Measurements from ENCODE around the gene RABL2A. TPM values are rescaled to one million over a fixed set of nuclear protein-coding genes. Genes with fewer than 3 reads are reported as not detected.
A peak's percentile ranks its signal among the peaks of the same experiment; 100 is the strongest.
"Not testable (repeated sequence)": the region's sequence is repeated elsewhere in the genome, so short reads cannot be mapped to it uniquely, and the experiment has no call there.

Gene RABL2A
- total RNA-seq, 5 donors from 2014 or later (not counting 1 experiment from before 2014, with no cell fraction given): 28.5 to 52.0 (median 41.1) TPM

- ATAC-seq (replicated peaks in 1 of 4); H3K4me1 Mint-ChIP-seq; H3K27ac ChIP-seq (ENCODE audit: low read length); H3K4me3 ChIP-seq (ENCODE audit: control insufficient read depth in 1 of 2, extremely low read depth in 1 of 2, low read length in 1 of 2); H3K36me3 Mint-ChIP-seq; H3K36me3 ChIP-seq (ENCODE audit: control insufficient read depth in 2 of 2, extremely low read depth in 1 of 2, insufficient read depth in 1 of 2, low read length in 1 of 2); H3K27me3 ChIP-seq (replicated peaks in 1 of 2; ENCODE audit: control insufficient read depth in 2 of 2, extremely low read depth in 1 of 2, insufficient read depth in 2 of 2, low read length in 1 of 2); H3K4me1 ChIP-seq (ENCODE audit: control insufficient read depth in 1 of 2, extremely low read depth in 1 of 2, insufficient read depth in 2 of 2, low read length in 2 of 2); H3K9me3 Mint-ChIP-seq; H3K27me3 Mint-ChIP-seq; H3K27ac Mint-ChIP-seq; H3K9me3 ChIP-seq; CTCF ChIA-PET; POLR2A ChIA-PET; DNase-seq; H3K4me3 Mint-ChIP-seq: not testable (repeated sequence)
- WGBS (ENCODE audit: insufficient coverage): no CpG with 5 or more reads among the region's 9 CpGs
Measured at GRCh38 chr2:113598738-113599137, 28.3 kb upstream of the RABL2A start.

GRCh38 chr2:113599208-113599607 lies 27.9 kb upstream of the RABL2A start:
- DNase-seq; H3K4me1 Mint-ChIP-seq; H3K27ac ChIP-seq (ENCODE audit: low read length); H3K4me3 Mint-ChIP-seq; ATAC-seq (replicated peaks in 1 of 4); H3K4me1 ChIP-seq (ENCODE audit: control insufficient read depth in 1 of 2, extremely low read depth in 1 of 2, insufficient read depth in 2 of 2, low read length in 2 of 2); H3K27ac Mint-ChIP-seq; H3K36me3 Mint-ChIP-seq; CTCF ChIA-PET; H3K27me3 ChIP-seq (replicated peaks in 1 of 2; ENCODE audit: control insufficient read depth in 2 of 2, extremely low read depth in 1 of 2, insufficient read depth in 2 of 2, low read length in 1 of 2); H3K27me3 Mint-ChIP-seq; POLR2A ChIA-PET; H3K4me3 ChIP-seq (ENCODE audit: control insufficient read depth in 1 of 2, extremely low read depth in 1 of 2, low read length in 1 of 2); H3K9me3 ChIP-seq; H3K9me3 Mint-ChIP-seq; H3K36me3 ChIP-seq (ENCODE audit: control insufficient read depth in 2 of 2, extremely low read depth in 1 of 2, insufficient read depth in 1 of 2, low read length in 1 of 2): not testable (repeated sequence)
- no CpG with 5 or more reads among the region's 2 CpGs for WGBS (ENCODE audit: insufficient coverage)

GRCh38 chr2:113602040-113602769 lies 24.9 kb upstream of the RABL2A start:
- ATAC-seq (replicated peaks in 1 of 4); H3K27ac ChIP-seq (ENCODE audit: low read length); H3K27me3 Mint-ChIP-seq; H3K4me1 ChIP-seq (ENCODE audit: control insufficient read depth in 1 of 2, extremely low read depth in 1 of 2, insufficient read depth in 2 of 2, low read length in 2 of 2); H3K36me3 ChIP-seq (ENCODE audit: control insufficient read depth in 2 of 2, extremely low read depth in 1 of 2, insufficient read depth in 1 of 2, low read length in 1 of 2); H3K9me3 Mint-ChIP-seq; POLR2A ChIA-PET; H3K27me3 ChIP-seq (replicated peaks in 1 of 2; ENCODE audit: control insufficient read depth in 2 of 2, extremely low read depth in 1 of 2, insufficient read depth in 2 of 2, low read length in 1 of 2); H3K4me3 ChIP-seq (ENCODE audit: control insufficient read depth in 1 of 2, extremely low read depth in 1 of 2, low read length in 1 of 2); H3K4me1 Mint-ChIP-seq; H3K27ac Mint-ChIP-seq; H3K36me3 Mint-ChIP-seq; H3K9me3 ChIP-seq: not testable (repeated sequence)
- DNase-seq: peak in 23 of 35 experiments; percentile 16 to 65 (median 37)
- H3K4me3 Mint-ChIP-seq: peak overlapping the region in 1 of 3 donors; percentile 49
- CTCF ChIA-PET: interaction anchor here in 1 of 2 donors (0.7 kb wide), 1 partner anchor 121 kb away, joined by 5 read pairs; no protein-coding TSS in a partner anchor
- 90% methylated on average over 42 of the region's 51 CpGs for WGBS (ENCODE audit: insufficient coverage)

DNA sequence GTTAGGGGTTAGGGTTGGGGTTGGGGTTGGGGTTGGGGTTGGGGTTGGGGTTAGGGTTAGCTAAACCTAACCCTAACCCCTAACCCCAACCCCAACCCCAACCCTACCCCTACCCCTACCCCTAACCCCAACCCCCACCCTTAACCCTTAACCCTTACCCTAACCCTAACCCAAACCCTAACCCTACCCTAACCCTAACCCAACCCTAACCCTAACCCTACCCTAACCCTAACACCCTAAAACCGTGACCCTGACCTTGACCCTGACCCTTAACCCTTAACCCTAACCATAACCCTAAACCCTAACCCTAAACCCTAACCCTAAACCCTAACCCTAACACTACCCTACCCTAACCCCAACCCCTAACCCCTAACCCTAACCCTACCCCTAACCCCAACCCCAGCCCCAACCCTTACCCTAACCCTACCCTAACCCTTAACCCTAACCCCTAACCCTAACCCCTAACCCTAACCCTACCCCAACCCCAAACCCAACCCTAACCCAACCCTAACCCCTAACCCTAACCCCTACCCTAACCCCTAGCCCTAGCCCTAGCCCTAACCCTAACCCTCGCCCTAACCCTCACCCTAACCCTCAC lies 24.1 kb upstream of the RABL2A start:
- no peaks in the 10 kb centered on the region for H3K27me3 ChIP-seq (replicated peaks in 1 of 2; ENCODE audit: control insufficient read depth in 2 of 2, extremely low read depth in 1 of 2, insufficient read depth in 2 of 2, low read length in 1 of 2)
- POLR2A ChIA-PET: no interaction called here
- ATAC-seq (replicated peaks in 1 of 4) (peak; percentile 38 to 60 (median 44)), DNase-seq (peak in 1 of 35 experiments; percentile 21)
- peak overlapping the region; percentile 97 to 99 for H3K27ac Mint-ChIP-seq
- peaks cover 0 to 7% of the 10 kb centered on the region in 2 experiments for H3K4me1 ChIP-seq (ENCODE audit: control insufficient read depth in 1 of 2, extremely low read depth in 1 of 2, insufficient read depth in 2 of 2, low read length in 2 of 2)
- peaks cover 6 to 10% (median 9%) of the 10 kb centered on the region in 3 donors for H3K4me1 Mint-ChIP-seq
- H3K9me3 Mint-ChIP-seq: no peaks in the 10 kb centered on the region
- H3K4me3 ChIP-seq (ENCODE audit: control insufficient read depth in 1 of 2, extremely low read depth in 1 of 2, low read length in 1 of 2): peak overlapping the region; percentile 51 to 55
- WGBS (ENCODE audit: insufficient coverage): 71% methylated on average over 2 of the region's 2 CpGs
- peak overlapping the region; percentile 80 to 92 (median 89) for H3K4me3 Mint-ChIP-seq
- CTCF ChIA-PET: no interaction called here
- no peaks in the 10 kb centered on the region for H3K9me3 ChIP-seq
- H3K36me3 ChIP-seq (ENCODE audit: control insufficient read depth in 2 of 2, extremely low read depth in 1 of 2, insufficient read depth in 1 of 2, low read length in 1 of 2): no peaks in the 10 kb centered on the region
- H3K27me3 Mint-ChIP-seq: no peaks in the 10 kb centered on the region
- H3K27ac ChIP-seq (ENCODE audit: low read length): peak overlapping the region; percentile 80
- H3K36me3 Mint-ChIP-seq: no peaks in the 10 kb centered on the region

- H3K27ac Mint-ChIP-seq: peak overlapping the region; percentile 97 to 99
- 14% methylated on average over 69 of the region's 84 CpGs for WGBS (ENCODE audit: insufficient coverage)
- H3K36me3 ChIP-seq (ENCODE audit: control insufficient read depth in 2 of 2, extremely low read depth in 1 of 2, insufficient read depth in 1 of 2, low read length in 1 of 2); H3K27me3 ChIP-seq (replicated peaks in 1 of 2; ENCODE audit: control insufficient read depth in 2 of 2, extremely low read depth in 1 of 2, insufficient read depth in 2 of 2, low read length in 1 of 2); H3K4me1 Mint-ChIP-seq; H3K27me3 Mint-ChIP-seq; H3K4me1 ChIP-seq (ENCODE audit: control insufficient read depth in 1 of 2, extremely low read depth in 1 of 2, insufficient read depth in 2 of 2, low read length in 2 of 2); H3K36me3 Mint-ChIP-seq; H3K9me3 Mint-ChIP-seq; POLR2A ChIA-PET; H3K9me3 ChIP-seq: not testable (repeated sequence)
- DNase-seq (peak in 33 of 35 experiments; percentile 74 to 93 (median 87)), ATAC-seq (replicated peaks in 1 of 4) (peak; percentile 92 to 97 (median 95))
- CTCF ChIA-PET: interaction anchor here in 1 of 2 donors (1.4 kb wide), 1 partner anchor 52 kb away, joined by 3 read pairs; no protein-coding TSS in a partner anchor
- peak overlapping the region; percentile 51 to 55 for H3K4me3 ChIP-seq (ENCODE audit: control insufficient read depth in 1 of 2, extremely low read depth in 1 of 2, low read length in 1 of 2)
- H3K27ac ChIP-seq (ENCODE audit: low read length): peak overlapping the region; percentile 80
- peak overlapping the region; percentile 80 to 92 (median 89) for H3K4me3 Mint-ChIP-seq
Measured at GRCh38 chr2:113603467-113604084, 23.5 kb upstream of the RABL2A start.

DNA sequence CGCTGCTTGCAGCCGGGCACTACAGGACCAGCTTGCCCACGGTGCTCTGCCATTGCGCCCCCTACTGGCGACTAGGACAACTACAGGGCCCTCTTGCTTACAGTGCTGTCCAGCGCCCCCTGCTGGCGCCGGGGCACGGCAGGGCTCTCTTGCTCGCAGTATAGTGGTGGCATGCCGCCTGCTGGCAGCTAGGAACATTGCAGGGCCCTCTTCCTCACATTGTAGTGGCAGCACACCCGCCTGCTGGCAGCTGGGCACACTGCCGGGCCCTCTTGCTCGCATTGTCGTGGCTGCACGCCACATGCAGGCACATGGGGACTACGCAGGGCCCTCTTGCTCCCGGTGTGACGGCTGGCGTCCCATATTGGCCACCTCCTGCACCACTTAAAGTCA lies 23.0 kb upstream of the RABL2A start:
- H3K4me1 ChIP-seq (ENCODE audit: control insufficient read depth in 1 of 2, extremely low read depth in 1 of 2, insufficient read depth in 2 of 2, low read length in 2 of 2); H3K36me3 ChIP-seq (ENCODE audit: control insufficient read depth in 2 of 2, extremely low read depth in 1 of 2, insufficient read depth in 1 of 2, low read length in 1 of 2); POLR2A ChIA-PET; H3K9me3 Mint-ChIP-seq; H3K27me3 ChIP-seq (replicated peaks in 1 of 2; ENCODE audit: control insufficient read depth in 2 of 2, extremely low read depth in 1 of 2, insufficient read depth in 2 of 2, low read length in 1 of 2); H3K36me3 Mint-ChIP-seq; H3K4me1 Mint-ChIP-seq; H3K9me3 ChIP-seq; H3K27me3 Mint-ChIP-seq: not testable (repeated sequence)
- peak; percentile 84 to 95 (median 90) for DNase-seq
- peak overlapping the region; percentile 80 to 89 (median 86) for H3K4me3 Mint-ChIP-seq
- Histone ChIP-seq H3K4me3 (ENCODE audit: control insufficient read depth in 1 of 2, extremely low read depth in 1 of 2, low read length in 1 of 2) (peak overlapping the region; percentile 17 to 55), H3K27ac (ENCODE audit: low read length) (peak overlapping the region; percentile 58)
- CTCF ChIA-PET: interaction anchor here (0.7 to 1.4 kb wide), 3 partner anchors 53 to 957 kb away, joined by 3 to 7 read pairs (median 4); no protein-coding TSS in a partner anchor
- peak; percentile 33 to 51 (median 38) for ATAC-seq (replicated peaks in 1 of 4)
- WGBS (ENCODE audit: insufficient coverage): 9% methylated on average over 17 of the region's 20 CpGs
- peak overlapping the region; percentile 93 to 97 for H3K27ac Mint-ChIP-seq
